ENCODE measurements around the gene NT5C1A.
A peak's percentile ranks its signal among the peaks of the same experiment; 100 is the strongest.

Gene NT5C1A

GRCh38 chr1:39659538-39659937 lies 12.4 kb downstream of the NT5C1A start:
- no peak for DNase-seq (ENCODE audit: low read depth, low spot score)

- DNase-seq (ENCODE audit: low read depth, low spot score), result no peak
These were observed 12.8 kb downstream of the NT5C1A start for GRCh38 chr1:39659110-39659509.

GRCh38 chr1:39657923-39658485 lies 13.9 kb downstream of the NT5C1A start:
- peak; percentile 86 for DNase-seq (ENCODE audit: low read depth, low spot score)

GRCh38 chr1:39657402-39657801 lies 14.5 kb downstream of the NT5C1A start:
- no peak for DNase-seq (ENCODE audit: low read depth, low spot score)

- no peak for DNase-seq (ENCODE audit: low read depth, low spot score)
These were observed 15.5 kb downstream of the NT5C1A start for GRCh38 chr1:39656391-39656790.

- DNase-seq (ENCODE audit: low read depth, low spot score), result no peak
These were observed 16.2 kb downstream of the NT5C1A start for GRCh38 chr1:39655578-39656268.

- no peak for DNase-seq (ENCODE audit: low read depth, low spot score)
These were observed 17.6 kb downstream of the NT5C1A start for GRCh38 chr1:39654291-39654690.

- peak; percentile 75 for DNase-seq (ENCODE audit: low read depth, low spot score)
These were observed 18.3 kb downstream of the NT5C1A start for GRCh38 chr1:39653546-39654031.

GRCh38 chr1:39652554-39652953 lies 19.4 kb downstream of the NT5C1A start:
- DNase-seq (ENCODE audit: low read depth, low spot score), result no peak

- DNase-seq (ENCODE audit: low read depth, low spot score), result no peak
These were observed 19.8 kb downstream of the NT5C1A start for GRCh38 chr1:39652105-39652504.

- DNase-seq (ENCODE audit: low read depth, low spot score), result no peak
These were observed 21.5 kb downstream of the NT5C1A start for GRCh38 chr1:39650431-39650830.

GRCh38 chr1:39649636-39650185 lies 22.2 kb downstream of the NT5C1A start:
- DNase-seq (ENCODE audit: low read depth, low spot score), result no peak

GRCh38 chr1:39648496-39648895 lies 23.4 kb downstream of the NT5C1A start:
- no peak for DNase-seq (ENCODE audit: low read depth, low spot score)

GRCh38 chr1:39647247-39647646 lies 24.7 kb downstream of the NT5C1A start:
- no peak for DNase-seq (ENCODE audit: low read depth, low spot score)

- peak; percentile 82 for DNase-seq (ENCODE audit: low read depth, low spot score)
These were observed 25.4 kb downstream of the NT5C1A start for GRCh38 chr1:39646232-39647081.

- DNase-seq (ENCODE audit: low read depth, low spot score), result no peak
These were observed 26.4 kb downstream of the NT5C1A start for GRCh38 chr1:39645411-39646043.

GRCh38 chr1:39643705-39644104 lies 28.2 kb downstream of the NT5C1A start:
- no peak for DNase-seq (ENCODE audit: low read depth, low spot score)

- DNase-seq (ENCODE audit: low read depth, low spot score), result no peak
These were observed 29.1 kb downstream of the NT5C1A start for GRCh38 chr1:39642796-39643195.

GRCh38 chr1:39640861-39641260 lies 31.0 kb downstream of the NT5C1A start:
- no peak for DNase-seq (ENCODE audit: low read depth, low spot score)

GRCh38 chr1:39639305-39640130 lies 32.4 kb downstream of the NT5C1A start, which contains the start of gene HEYL:
TSS of gene HEYL (minus strand) at chr1:39639643. CDS start at chr1:39639625, 18 bp downstream.
- peak; percentile 78 for DNase-seq (ENCODE audit: low read depth, low spot score)

- DNase-seq (ENCODE audit: low read depth, low spot score), result no peak
These were observed 33.0 kb downstream of the NT5C1A start for GRCh38 chr1:39638965-39639304.
